Activated CD4-positive, alpha-beta T cell treated with anti-CD3 and anti-CD28 coated beads, Interleukin-2, amount 10 ng/mL, durations not matched to agents 7 days and 5 days (primary cell): Measurements from ENCODE around the gene PIEZO1. TPM values are rescaled to one million over a fixed set of nuclear protein-coding genes. Genes with fewer than 3 reads are reported as not detected.

Source experiments
- CTCF ChIA-PET: fragments of 350-600 bp; sonication (Branson Sonifier 250); formaldehyde crosslinking; loops from one replicate; lab custom pipeline; 2021; ENCODE audit warnings: antibody characterized with exemption; lab: Charles Lee
- POLR2A ChIA-PET: fragments of 350-600 bp; sonication (Branson Sonifier 250); formaldehyde crosslinking; loops from one replicate; lab custom pipeline; 2021; ENCODE audit warnings: antibody characterized with exemption; lab: Charles Lee
- DNase-seq: peaks from one replicate; pipeline ENCODE4 v3.0.0-alpha.2; 2020
- H3K27ac Mint-ChIP-seq: one replicate; pipeline ENCODE4 v1.8.0; 2021; ENCODE audit warnings: mild to moderate bottlenecking, moderate library complexity, mixed read lengths
- H3K27me3 Mint-ChIP-seq: one replicate; pipeline ENCODE4 v1.8.0; 2021; ENCODE audit warnings: mixed read lengths
- H3K36me3 Mint-ChIP-seq: one replicate; pipeline ENCODE4 v1.8.0; 2021; ENCODE audit warnings: low read depth, mixed read lengths
- H3K4me1 Mint-ChIP-seq: one replicate; pipeline ENCODE4 v1.8.0; 2021; ENCODE audit warnings: mixed read lengths
- H3K4me3 Mint-ChIP-seq: one replicate; pipeline ENCODE4 v1.8.0; 2021; ENCODE audit warnings: mild to moderate bottlenecking, moderate library complexity, mixed read lengths
- H3K9me3 Mint-ChIP-seq: one replicate; pipeline ENCODE4 v1.8.0; 2021; ENCODE audit warnings: mixed read lengths
- total RNA-seq, 2 experiments: library from RNA; stranded (reverse); gene quantifications; one replicate each; pipeline ENCODE4 v1.2.3, GENCODE V29; 2021

The PIEZO1 gene
- total RNA-seq, 2 experiments from 2014 or later, result 239 to 303 TPM

GRCh38 chr16:88813269-88814143, 28.5 kb upstream of the PIEZO1 start:
- peaks cover 15% of the 10 kb centered on the region for H3K4me1 Mint-ChIP-seq
- CTCF ChIA-PET, result interaction anchor here (0.8 to 2.6 kb wide), 6 partner anchors 32 to 403 kb away, joined by 3 to 11 read pairs (median 4); no protein-coding TSS in a partner anchor
- peaks cover 11% of the 10 kb centered on the region for H3K36me3 Mint-ChIP-seq
- no peaks in the 10 kb centered on the region for H3K27me3 Mint-ChIP-seq
- H3K4me3 Mint-ChIP-seq, result peak overlapping the region; percentile 31
- H3K27ac Mint-ChIP-seq, result peak overlapping the region; percentile 13
- DNase-seq, result no peak
- H3K9me3 Mint-ChIP-seq, result no peaks in the 10 kb centered on the region
- POLR2A ChIA-PET, result no interaction called here

DNA sequence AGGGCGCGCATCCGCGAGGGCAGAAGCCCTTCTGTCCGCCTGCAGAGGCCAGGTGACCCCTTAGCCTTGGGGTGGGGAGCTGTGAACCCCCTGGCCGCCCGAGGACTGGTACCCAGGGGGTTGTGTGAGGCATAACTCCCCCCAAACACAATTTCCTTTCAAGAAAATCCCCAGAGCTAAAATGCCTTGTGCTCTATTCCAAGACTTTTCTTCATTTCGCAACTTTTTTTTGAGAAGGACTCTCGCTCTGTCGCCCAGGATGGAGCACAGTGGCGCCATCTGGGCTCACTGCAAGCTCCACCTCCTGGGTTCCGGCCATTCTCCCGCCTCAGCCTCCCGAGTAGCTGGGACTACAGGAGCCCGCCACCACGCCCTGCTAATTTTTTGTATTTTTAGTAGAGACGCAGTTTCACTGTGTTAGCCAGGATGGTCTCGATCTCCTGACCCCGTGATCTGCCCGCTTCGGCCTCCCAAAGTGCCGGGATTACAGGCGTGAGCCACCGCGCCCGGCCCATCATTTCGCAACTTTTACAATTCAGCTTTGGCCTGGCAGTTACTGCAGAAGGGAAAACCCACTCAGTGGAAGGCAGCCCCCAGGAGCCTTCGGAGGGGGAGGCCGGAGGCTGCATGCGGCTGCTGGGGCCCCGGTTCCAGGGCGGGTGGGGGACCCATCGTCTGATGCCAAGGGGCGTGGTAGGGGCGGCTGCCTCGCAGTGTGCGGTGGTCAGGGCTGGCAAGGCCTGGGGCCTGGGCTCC, 27.7 kb upstream of the PIEZO1 start:
- ChIA-PET CTCF (interaction anchor here (0.8 to 2.6 kb wide), 10 partner anchors 9 to 404 kb away, joined by 3 to 11 read pairs (median 4); partner anchors contain the start of gene CDT1), POLR2A (interaction anchor here (0.7 kb wide), 1 partner anchor 31 kb away, joined by 5 read pairs; no protein-coding TSS in a partner anchor)
- Mint-ChIP-seq H3K36me3 (peaks cover 14% of the 10 kb centered on the region), H3K4me1 (peaks cover 20% of the 10 kb centered on the region), H3K27me3 (no peaks in the 10 kb centered on the region), H3K27ac (peak overlapping the region; percentile 90), H3K4me3 (peak overlapping the region; percentile 82), H3K9me3 (no peaks in the 10 kb centered on the region)
- no peak for DNase-seq

DNA sequence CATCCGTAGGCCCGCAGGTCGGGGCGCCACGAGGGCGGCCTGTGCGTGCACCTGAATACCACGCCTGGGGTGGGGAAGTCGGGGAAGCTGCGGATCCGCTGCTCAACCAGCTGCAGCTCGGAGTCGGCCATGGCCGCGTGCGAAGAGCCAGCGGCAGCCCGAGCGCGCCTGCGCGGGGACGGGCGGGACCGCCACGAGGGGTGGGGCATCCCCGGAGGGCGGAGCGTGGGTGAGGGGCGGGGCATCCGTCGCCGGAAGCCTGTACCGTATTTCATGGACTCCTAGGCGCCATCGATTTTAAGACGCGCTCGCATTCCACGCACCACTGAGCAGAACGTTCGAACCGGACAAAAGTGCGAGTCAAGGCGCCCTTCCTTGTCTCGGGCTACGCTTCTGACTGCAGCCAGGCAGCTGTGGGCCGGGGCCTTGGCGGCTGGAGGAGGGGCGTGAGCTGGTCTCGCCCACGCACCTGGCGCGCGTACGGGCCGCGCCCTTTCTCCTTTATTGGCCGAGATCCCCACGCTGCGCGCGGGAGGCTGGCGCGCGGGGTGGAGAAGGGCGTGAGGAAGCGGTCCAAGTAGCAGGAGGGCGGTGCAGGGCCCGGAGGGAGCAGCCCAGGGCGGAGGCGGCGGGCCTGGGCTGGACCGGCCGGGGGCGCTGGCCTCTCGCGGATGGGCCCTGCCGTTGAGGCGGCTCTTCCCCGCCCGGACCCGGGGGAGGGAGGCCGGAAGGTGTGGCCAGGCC, 26.9 kb upstream of the PIEZO1 start, which contains the start of gene APRT:
Gene APRT, minus strand, starts transcription at position 160 of the 744 bp plus-strand sequence. Its CDS starts 29 bp downstream, at position 131.
- peak; percentile 96 for DNase-seq
- Mint-ChIP-seq H3K36me3 (peaks cover 14% of the 10 kb centered on the region), H3K4me3 (peak within 1 kb of the TSS; percentile 85), H3K9me3 (no peaks in the 10 kb centered on the region), H3K27me3 (no peaks in the 10 kb centered on the region), H3K27ac (peak within 1 kb of the TSS; percentile 98), H3K4me1 (peaks cover 23% of the 10 kb centered on the region)
- ChIA-PET POLR2A (interaction anchor here (0.5 kb wide), 1 partner anchor 1290 kb away, joined by 3 read pairs; no protein-coding TSS in a partner anchor), CTCF (interaction anchor here (1.0 to 2.6 kb wide), 9 partner anchors 9 to 355 kb away, joined by 3 to 11 read pairs (median 4); partner anchors contain the start of gene CDT1)

- POLR2A ChIA-PET, result interaction anchor here (1.5 kb wide), 1 partner anchor 107 kb away, joined by 4 read pairs; no protein-coding TSS in a partner anchor
- Mint-ChIP-seq H3K4me3 (peak overlapping the region; percentile 85), H3K27ac (peak overlapping the region; percentile 98), H3K36me3 (peaks cover 16% of the 10 kb centered on the region), H3K9me3 (no peaks in the 10 kb centered on the region), H3K27me3 (no peaks in the 10 kb centered on the region), H3K4me1 (peaks cover 27% of the 10 kb centered on the region)
- peak; percentile 70 for DNase-seq
- CTCF ChIA-PET, result interaction anchor here (0.6 to 2.6 kb wide), 10 partner anchors 8 to 356 kb away, joined by 3 to 11 read pairs (median 4); partner anchors contain the start of gene CDT1
These were observed 26.1 kb upstream of the PIEZO1 start for GRCh38 chr16:88810912-88811768.

DNA sequence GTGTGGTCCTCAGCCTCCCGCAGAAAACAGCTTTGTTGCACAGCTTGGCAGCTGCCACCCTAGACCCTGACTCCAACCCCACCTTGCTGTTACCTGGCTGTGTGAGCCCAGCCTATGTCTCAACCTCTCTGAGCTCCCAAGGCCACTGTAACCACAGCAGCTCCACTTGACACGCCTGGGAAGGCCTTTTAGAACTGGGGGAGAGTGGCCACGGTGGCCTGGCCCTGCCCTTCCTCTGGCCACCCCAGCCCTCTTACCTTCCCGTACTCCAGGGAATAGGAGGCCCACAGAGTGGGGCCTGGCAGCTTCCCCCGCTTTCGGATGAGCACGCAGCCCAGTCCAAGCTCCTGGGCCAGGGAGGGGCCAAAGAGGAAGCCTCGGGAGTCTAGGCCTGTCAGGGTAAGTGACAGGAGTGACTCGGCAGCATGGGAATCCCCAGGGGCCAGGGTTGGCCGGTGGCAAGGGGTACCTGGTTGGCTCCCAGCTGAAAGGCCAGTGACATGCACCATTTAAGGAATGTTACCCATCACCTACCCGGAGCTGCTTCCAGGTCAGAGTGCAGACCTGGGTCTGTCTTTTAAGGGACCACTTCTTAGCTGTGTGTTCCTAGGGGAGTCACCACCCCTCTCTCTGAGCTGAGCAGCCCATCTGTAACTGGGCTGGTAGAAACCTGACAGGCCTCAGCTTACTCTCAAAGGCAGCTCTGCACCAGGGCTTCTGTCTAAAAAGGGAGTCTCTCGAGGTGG, 25.3 kb upstream of the PIEZO1 start:
- POLR2A ChIA-PET, result interaction anchor here (1.5 kb wide), 1 partner anchor 107 kb away, joined by 4 read pairs; no protein-coding TSS in a partner anchor
- H3K9me3 Mint-ChIP-seq, result no peaks in the 10 kb centered on the region
- H3K4me3 Mint-ChIP-seq, result peak overlapping the region; percentile 85
- H3K4me1 Mint-ChIP-seq, result peaks cover 28% of the 10 kb centered on the region
- peak overlapping the region; percentile 98 for H3K27ac Mint-ChIP-seq
- DNase-seq, result no peak
- no peaks in the 10 kb centered on the region for H3K27me3 Mint-ChIP-seq
- CTCF ChIA-PET, result interaction anchor here (0.6 to 2.3 kb wide), 9 partner anchors 8 to 357 kb away, joined by 3 to 9 read pairs (median 3); no protein-coding TSS in a partner anchor
- peaks cover 19% of the 10 kb centered on the region for H3K36me3 Mint-ChIP-seq

DNA sequence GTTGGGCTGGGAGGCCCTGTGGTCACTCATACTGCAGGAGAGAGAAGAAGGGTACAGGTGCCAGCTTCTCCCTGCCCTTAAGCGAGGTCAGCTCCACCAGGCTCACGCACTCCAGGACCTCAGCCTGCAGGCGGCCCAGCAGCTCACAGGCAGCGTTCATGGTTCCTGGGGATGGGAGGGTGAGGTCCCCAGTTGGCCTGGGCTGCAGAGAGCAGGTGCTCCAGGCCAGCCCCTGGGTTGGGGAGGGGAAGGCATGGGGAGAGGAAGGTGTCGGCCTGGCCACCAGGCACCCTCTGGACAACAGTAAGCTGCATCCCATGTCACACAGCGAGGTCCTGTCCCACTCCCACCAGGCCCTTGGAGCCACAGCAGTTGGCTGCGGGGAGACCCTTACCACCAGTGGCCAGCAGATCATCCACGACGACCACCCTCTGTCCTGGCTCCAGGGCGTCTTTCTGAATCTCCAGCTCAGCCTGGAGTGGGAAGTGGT, 24.7 kb upstream of the PIEZO1 start:
- ChIA-PET CTCF (interaction anchor here (0.8 to 2.3 kb wide), 8 partner anchors 8 to 358 kb away, joined by 3 to 9 read pairs (median 4); no protein-coding TSS in a partner anchor), POLR2A (interaction anchor here (0.6 to 1.5 kb wide), 2 partner anchors 8 to 106 kb away, joined by 4 read pairs; no protein-coding TSS in a partner anchor)
- Mint-ChIP-seq H3K4me3 (peak overlapping the region; percentile 85), H3K27ac (peak overlapping the region; percentile 98), H3K9me3 (no peaks in the 10 kb centered on the region), H3K27me3 (no peaks in the 10 kb centered on the region), H3K36me3 (peaks cover 19% of the 10 kb centered on the region), H3K4me1 (peaks cover 28% of the 10 kb centered on the region)
- DNase-seq, result no peak

DNA sequence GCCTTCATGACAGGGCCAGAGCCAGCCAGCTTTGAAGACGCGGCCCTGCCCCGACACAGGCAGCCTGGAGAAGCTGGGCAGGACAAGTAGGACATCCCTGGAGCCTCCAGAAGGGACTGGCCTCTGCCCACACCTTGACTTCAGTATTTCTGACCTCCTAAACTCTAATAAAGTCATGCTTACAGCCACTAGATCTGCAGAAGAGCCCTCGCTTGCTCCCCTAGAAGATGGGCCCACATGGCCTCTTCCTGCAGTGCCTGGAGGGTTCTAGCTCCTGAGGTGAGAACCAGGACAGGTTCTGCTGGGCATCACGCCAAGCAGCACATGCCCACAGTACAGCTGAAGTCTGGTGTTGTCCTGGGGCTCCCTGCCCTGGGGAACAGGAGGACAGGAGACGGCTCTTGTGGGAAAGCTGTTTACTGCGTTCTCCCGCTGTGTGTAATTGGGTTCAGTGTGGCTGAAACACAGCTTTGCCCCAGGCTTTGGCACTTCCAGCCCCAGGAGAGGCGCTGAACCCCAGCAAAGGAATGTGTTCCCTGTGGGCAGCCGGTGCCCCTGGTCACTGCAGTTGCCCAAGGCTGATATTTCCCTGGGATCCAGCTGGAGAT, 24.2 kb upstream of the PIEZO1 start:
- POLR2A ChIA-PET, result interaction anchor here (0.6 kb wide), 1 partner anchor 8 kb away, joined by 4 read pairs; no protein-coding TSS in a partner anchor
- CTCF ChIA-PET, result interaction anchor here (0.7 to 2.3 kb wide), 6 partner anchors 9 to 457 kb away, joined by 3 to 7 read pairs (median 4); no protein-coding TSS in a partner anchor
- Mint-ChIP-seq H3K4me1 (peaks cover 28% of the 10 kb centered on the region), H3K4me3 (peak overlapping the region; percentile 85), H3K27ac (peak overlapping the region; percentile 62), H3K36me3 (peaks cover 22% of the 10 kb centered on the region), H3K27me3 (no peaks in the 10 kb centered on the region), H3K9me3 (no peaks in the 10 kb centered on the region)
- DNase-seq, result no peak

GRCh38 chr16:88807626-88808453, 22.8 kb upstream of the PIEZO1 start:
- ChIA-PET CTCF (no interaction called here), POLR2A (no interaction called here)
- peaks cover 23% of the 10 kb centered on the region for H3K36me3 Mint-ChIP-seq
- no peaks in the 10 kb centered on the region for H3K27me3 Mint-ChIP-seq
- no peaks in the 10 kb centered on the region for H3K9me3 Mint-ChIP-seq
- H3K4me3 Mint-ChIP-seq, result peak overlapping the region; percentile 32
- H3K4me1 Mint-ChIP-seq, result peaks cover 28% of the 10 kb centered on the region
- DNase-seq, result no peak
- H3K27ac Mint-ChIP-seq, result no peak overlapping the region

DNA sequence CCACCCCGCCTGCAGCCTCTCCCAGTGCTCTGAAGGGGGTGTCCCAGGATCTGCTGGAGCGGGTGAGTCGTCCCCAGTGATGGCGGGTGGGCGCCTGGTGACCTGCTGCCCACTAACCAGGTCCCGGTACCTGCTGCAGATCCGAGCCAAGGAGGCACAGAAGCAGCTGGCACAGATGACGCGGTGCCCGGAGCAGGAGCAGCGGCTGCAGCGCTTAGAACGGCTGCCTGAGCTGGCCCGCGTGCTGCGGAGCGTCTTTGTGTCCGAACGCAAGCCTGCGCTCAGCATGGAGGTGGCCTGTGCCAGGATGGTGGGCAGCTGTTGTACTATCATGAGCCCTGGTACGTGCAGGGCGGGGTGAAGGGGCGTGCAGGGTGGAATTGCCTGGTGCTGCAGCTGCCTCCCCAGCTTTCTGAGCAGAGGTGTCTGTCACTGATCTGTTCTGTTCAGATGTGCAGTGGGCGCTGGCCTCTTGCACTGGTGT, 22.2 kb upstream of the PIEZO1 start:
- no peak for DNase-seq
- H3K4me3 Mint-ChIP-seq, result no peak overlapping the region
- no peaks in the 10 kb centered on the region for H3K27me3 Mint-ChIP-seq
- ChIA-PET CTCF (interaction anchor here (1.3 to 2.5 kb wide), 2 partner anchors 9 to 70 kb away, joined by 3 to 6 read pairs; no protein-coding TSS in a partner anchor), POLR2A (no interaction called here)
- H3K27ac Mint-ChIP-seq, result no peak overlapping the region
- peaks cover 24% of the 10 kb centered on the region for H3K36me3 Mint-ChIP-seq
- H3K9me3 Mint-ChIP-seq, result no peaks in the 10 kb centered on the region
- H3K4me1 Mint-ChIP-seq, result peaks cover 23% of the 10 kb centered on the region
